Esophagus mucosa (tissue), 1 donor: ENCODE data around the gene COPZ1. TPM values are rescaled to one million over a fixed set of nuclear protein-coding genes. Genes with fewer than 3 reads are reported as not detected.
A peak's percentile ranks its signal among the peaks of the same experiment; 100 is the strongest.
"Not testable (repeated sequence)": the region's sequence is repeated elsewhere in the genome, so short reads cannot be mapped to it uniquely, and the experiment has no call there.

Experiments
- ATAC-seq: fragments of 200-7000 bp; cut with Tn5 transposase; one replicate; pipeline ENCODE4 v1.9.1; 2020
- total RNA-seq: library from RNA; stranded (reverse); gene quantifications from one replicate; pipeline ENCODE4 v1.2.4, GENCODE V29; 2023
- donor health status: DM: yes; HTN: yes; CAD: no.

The COPZ1 gene
- total RNA-seq, 1 donor from 2014 or later, result 111 TPM

GRCh38 chr12:54337280-54337842 lies 12.4 kb downstream of the COPZ1 start:
- ATAC-seq, result no peak

GRCh38 chr12:54337854-54338650 lies 13.1 kb downstream of the COPZ1 start:
- peak; percentile 81 for ATAC-seq

GRCh38 chr12:54338698-54339296 lies 13.9 kb downstream of the COPZ1 start:
- no peak for ATAC-seq

GRCh38 chr12:54340846-54341245 lies 15.9 kb downstream of the COPZ1 start:
- ATAC-seq, result no peak

DNA sequence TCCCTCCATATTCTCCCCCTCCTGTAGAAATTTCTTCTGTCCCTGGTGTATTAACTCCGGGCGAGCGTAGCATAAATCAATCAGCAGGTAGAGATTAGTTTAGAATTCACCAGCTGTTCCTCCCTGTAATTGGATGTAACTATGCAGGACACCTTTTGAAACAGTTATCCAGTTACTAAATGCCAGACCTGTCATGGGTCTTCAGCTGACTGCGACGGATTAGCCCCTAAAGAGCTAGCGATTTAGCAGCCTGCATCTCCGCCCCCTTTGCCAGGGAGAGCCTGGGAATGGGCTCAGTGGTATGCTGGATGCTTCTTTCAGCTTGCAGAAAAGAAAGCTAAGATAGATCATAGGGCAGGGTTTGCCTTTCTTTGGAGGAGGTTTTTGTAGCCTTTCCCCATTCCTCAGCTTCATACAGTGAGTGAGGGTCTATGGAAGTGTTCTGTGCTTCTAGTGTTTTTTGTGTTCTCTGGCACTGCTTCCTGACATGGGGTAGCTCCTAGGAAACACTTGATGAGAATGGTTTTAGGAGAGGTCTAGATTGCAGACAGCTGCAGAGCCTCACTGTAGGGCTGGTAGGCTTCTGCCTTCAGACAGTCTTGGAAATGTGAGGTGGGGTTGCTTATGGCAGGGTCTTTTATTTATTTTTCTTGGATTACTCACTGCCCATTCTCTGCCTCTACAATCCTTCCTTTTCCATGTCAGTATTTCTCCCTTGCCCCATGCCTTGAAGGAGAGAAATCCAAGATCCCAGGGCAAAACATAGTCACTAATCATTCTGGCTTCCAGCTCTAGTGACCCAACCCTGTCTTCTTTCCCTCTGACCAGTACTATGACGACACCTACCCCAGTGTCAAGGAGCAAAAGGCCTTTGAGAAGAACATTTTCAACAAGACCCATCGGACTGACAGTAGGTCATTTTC lies 16.7 kb downstream of the COPZ1 start:
- no peak for ATAC-seq

- ATAC-seq, result no peak
These were observed 24.1 kb downstream of the COPZ1 start for GRCh38 chr12:54349036-54349435.

- no peak for ATAC-seq
These were observed 24.7 kb downstream of the COPZ1 start for GRCh38 chr12:54349679-54350078.

DNA sequence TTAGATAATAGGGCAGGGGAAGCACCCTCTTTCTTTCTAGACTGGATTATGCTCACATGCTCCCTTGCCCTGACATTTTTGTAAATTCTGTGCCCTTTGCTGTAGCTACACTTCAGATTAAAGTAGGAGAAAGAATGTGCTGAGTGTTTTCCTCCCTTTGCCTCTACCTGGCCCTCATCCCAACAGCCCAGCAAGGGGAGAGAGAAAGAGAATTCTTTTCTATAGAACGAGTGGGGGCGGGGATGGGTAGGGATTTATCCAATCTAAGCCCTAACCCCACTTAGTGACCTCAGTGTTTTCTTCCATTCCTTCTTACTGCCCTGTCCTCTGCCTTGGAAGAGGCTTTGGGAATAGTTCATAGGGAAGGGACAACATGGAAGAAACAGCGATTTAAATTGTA lies 25.8 kb downstream of the COPZ1 start:
- no peak for ATAC-seq

- ATAC-seq, result no peak
These were observed 26.4 kb downstream of the COPZ1 start for GRCh38 chr12:54351341-54351740.

- no peak for ATAC-seq
These were observed 27.1 kb downstream of the COPZ1 start for GRCh38 chr12:54352022-54352531.

DNA sequence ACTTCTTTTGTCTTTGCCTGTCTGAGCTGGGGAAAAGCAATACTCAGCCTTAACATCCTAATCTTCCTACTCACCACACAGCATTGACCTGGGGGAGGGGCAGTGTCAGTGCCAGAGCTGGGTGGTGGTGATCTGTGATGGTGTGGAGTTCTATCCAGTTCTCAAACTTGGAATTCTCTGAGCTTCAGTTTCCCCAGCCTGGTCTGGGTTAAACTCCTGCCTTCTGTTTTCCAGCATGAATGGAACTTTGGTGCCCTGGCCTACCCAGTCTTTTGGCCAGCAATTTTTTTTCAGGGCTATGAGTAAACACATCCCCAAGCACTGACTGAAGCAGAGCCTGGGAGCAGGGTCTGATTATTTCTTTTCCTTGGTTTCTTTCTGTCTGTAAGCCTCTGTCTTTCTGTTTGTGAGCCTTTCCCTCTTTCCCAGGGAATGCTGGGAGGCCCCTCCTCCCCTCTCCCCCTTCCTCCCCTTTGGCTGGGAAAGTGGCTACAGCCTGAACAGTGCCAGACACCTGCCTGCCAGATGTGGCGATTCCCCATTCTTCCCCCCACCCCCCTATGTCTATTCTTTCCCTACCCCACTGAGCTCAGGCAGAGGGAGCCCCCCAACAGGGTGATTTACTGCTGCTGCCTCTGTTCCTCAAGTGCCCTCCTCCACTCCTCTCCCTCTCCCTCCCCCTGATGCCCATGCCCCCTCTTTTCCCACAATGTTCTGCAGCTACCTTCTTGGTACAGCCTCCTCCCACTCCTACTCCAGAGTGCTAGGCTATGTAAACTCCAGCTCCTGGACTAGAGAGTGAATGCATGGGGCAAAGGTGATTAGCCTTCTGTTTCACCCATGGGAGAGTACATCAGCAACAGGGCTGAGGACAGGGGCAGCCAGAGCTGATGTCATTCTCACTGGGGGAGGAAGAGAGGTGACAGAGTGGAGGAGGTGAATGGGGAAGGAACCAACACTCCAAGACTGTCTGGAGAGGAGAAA lies 28.3 kb downstream of the COPZ1 start:
- ATAC-seq, result peak; percentile 11

GRCh38 chr12:54354271-54354670 lies 29.3 kb downstream of the COPZ1 start:
- not testable (repeated sequence) for ATAC-seq

DNA sequence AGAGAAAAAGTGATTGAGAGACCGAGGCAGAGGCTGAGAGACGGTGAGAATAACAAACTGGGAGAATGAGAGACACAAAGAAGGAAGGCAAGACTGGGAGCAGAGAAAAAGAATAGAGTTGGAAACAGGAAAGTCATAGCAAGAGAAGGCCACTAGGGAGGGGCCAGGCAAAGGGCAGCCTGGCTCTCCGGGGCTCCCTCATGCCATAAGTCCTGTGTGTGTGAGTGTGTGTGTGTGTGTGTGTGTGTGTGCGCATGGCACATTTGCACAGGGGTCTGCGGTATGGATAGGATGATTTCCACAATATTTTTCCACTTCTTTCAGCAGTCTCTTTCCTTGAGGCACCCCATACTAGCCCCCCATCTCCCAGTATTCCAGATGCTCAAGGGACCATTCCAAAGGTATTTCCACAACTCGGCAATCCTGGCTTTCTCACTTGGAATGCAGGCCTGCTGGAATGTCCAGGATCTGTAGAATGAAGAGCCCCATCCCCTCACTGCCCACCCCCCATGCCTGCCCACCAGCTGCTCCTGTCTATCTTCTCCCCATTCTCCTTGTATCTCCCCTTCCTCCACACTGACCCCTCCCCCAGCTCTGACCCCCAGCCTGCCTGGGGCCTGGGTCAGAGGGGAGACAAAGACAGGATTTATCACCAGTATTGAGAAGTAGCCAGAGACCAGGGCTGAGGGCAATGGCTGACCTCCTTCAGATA lies 30.3 kb downstream of the COPZ1 start:
- ATAC-seq, result no peak

GRCh38 chr12:54356228-54356627 lies 31.3 kb downstream of the COPZ1 start:
- no peak for ATAC-seq

DNA sequence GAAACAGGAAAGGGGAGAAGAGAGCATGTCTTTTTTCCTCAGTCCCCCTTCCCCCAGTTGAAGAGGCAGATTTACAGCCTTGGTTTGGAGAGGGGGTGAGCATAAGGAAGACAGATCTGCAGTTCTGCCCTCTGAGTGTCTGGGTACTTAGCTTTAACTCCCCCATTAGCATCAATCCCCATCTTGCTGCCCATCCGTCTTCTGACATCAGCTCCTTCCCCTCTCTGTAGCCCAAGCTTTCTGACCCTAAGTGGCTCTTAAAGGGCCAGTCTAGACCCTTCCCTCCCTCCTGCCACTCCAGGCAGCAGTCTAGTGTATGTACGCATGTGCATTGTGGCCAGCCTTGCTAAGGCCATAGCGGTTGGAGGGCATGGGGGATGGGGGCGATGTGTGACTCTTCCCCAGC lies 32.0 kb downstream of the COPZ1 start:
- no peak for ATAC-seq

DNA sequence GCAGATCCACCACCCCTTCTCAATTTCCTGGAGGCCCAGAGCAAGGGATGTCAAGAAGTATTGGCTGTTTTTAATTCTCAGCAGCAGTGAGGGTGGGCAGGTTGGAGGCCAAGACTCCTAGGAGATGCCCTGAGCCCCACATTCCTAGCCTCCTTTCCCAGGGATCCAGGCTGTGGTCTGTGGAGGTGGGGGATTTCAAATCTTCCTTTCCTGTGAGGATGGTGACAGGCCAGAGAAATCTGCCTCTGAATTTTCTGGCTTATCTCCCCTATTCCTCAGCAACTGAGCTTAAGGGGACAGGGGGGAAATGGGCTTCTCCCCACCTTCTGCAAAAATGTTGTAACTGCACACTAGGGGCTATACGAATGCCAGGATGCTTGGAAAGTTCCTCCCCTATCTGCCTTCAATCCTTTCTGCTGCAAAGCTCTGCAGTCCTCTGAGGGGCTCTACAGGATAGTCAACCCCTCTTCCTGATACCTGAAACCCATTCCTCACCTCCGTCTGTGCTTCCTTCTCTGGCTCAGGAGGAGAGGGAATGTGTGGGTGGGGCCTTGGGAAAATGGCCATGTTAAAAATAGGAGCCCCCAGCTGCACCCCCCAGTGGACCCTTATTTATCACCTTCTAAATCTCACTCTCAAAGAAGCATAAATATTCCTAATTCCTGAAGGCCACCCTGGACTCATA lies 32.7 kb downstream of the COPZ1 start:
- ATAC-seq, result no peak

DNA sequence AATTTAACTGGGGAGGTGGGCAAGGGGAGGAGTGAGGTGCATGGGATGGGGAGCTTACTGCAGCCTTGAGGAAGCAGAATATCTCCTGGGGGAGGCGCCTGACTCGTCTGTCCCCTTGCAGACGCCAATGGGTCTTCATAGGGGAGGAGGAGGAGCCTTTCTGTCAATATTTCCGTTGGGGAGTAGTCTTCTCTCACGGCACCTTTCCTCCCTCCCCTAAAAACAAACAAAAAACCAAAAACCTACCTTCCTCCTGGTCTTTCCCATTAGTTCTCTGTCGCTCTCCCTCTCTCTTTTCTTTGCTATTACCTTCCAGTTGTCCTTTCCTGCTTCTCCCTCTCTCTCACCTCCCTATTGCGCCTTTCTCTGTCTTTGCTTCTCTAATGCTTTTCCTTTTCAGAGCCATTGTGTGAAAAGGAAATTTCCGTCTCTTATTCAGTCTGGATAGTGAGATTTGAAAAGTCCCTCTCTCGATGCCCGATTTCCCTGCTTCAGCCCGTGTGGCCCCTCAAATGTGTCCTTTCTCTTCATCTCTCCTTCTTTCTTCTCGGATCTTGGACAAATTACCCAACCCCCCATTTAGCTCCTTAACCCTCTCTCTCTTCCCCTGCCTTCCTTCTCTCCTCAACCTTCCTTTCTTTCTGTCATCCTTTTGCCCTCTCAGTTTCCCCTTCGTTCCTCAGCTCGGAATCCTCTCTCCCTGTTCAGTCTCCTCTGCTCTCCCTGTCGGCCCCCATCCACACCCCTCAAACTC lies 33.4 kb downstream of the COPZ1 start:
- ATAC-seq, result no peak

DNA sequence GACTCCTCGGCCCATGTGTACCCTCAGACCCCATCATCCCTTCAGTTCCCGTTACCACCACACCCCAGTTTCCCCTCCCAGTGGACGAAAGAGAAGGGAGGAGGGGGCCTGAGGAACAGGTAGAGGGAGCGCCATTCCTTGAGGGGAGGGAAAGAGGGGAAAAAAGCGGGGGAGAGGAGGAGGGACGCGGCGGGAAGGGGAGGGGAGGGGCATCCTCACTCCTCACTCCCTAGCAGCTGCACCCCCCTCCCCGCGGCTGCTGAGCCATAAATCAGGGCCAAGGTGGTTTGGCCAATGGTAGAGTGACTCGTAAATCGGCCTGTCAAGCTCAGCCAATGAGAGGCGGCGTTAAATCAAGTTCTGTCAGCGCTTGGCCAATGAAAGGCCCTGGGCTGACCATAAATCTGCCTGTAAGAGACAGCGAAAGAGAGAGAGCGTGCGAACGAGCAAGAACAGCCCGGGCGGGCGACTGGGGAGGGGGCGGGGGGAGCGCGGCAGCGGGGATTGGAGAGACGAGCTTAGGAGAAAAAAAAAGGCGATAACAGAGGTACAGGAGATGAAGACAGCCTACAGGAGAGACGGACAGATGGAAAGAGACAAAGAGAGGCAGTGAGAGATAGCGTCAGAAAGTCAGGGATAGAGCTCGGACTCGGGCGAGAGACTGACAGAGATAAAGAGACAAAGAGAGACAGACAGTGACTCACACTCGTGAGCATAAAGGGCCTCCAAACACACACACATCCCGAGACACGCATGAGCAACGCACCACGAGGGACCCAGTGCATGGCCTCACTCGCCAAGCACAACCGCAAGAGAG lies 34.2 kb downstream of the COPZ1 start:
- peak; percentile 96 for ATAC-seq
